Keratinocyte (primary cell): ENCODE results near the gene C20orf202. TPM values are rescaled to one million over a fixed set of nuclear protein-coding genes. Genes with fewer than 3 reads are reported as not detected.

Experiments
- DNase-seq: peaks from one replicate; pipeline ENCODE4 v3.0.0-alpha.2; 2011; ENCODE audit warnings: low read depth, missing footprints, low spot score
- FAIRE-seq: peaks from 2 replicates; lab custom pipeline; 2011; peaks lifted over from hg19 to GRCh38; lab: Jason Lieb, UNC
- H2AFZ ChIP-seq: 2 replicates; pipeline ENCODE4 v1.6.0; 2012; ENCODE audit warnings: low read length, control low read depth, inconsistent platforms; ENCODE audit not compliant: control insufficient read depth
- H3K27ac ChIP-seq: 2 replicates; pipeline ENCODE4 v1.5.1; 2011; ENCODE audit warnings: low read length; ENCODE audit not compliant: control insufficient read depth, insufficient read depth
- H3K27me3 ChIP-seq: 3 replicates; pipeline ENCODE4 v1.6.0; 2011; ENCODE audit warnings: low read length; ENCODE audit not compliant: control insufficient read depth, insufficient read depth; ENCODE audit errors: extremely low read depth
- H3K36me3 ChIP-seq, 2 experiments: 2 replicates in 1 of 2; 3 replicates in 1 of 2; pipeline ENCODE4 v1.5.1; 2011; ENCODE audit warnings: low read length in 2 of 2, mild to moderate bottlenecking in 1 of 2; ENCODE audit not compliant: control insufficient read depth in 2 of 2, insufficient read depth in 2 of 2; ENCODE audit errors: extremely low read depth in 1 of 2
- H3K4me1 ChIP-seq: 3 replicates; pipeline ENCODE4 v1.5.1; 2011; ENCODE audit warnings: low read length; ENCODE audit not compliant: control insufficient read depth, insufficient read depth; ENCODE audit errors: extremely low read depth
- H3K4me2 ChIP-seq: 3 replicates; pipeline ENCODE4 v1.6.0; 2011; ENCODE audit warnings: low read depth, low read length; ENCODE audit not compliant: control insufficient read depth, insufficient read depth; ENCODE audit errors: extremely low read depth
- H3K4me3 ChIP-seq, 3 experiments: fragments of 200-600 bp in 1 of 3; sonication (generic) in 1 of 3; 2 replicates in 2 of 3; 3 replicates in 1 of 3; pipeline ENCODE4 v1.5.1; 2011 to 2016; ENCODE audit warnings: low read length in 3 of 3, mild to moderate bottlenecking in 3 of 3, control low read depth in 2 of 3, inconsistent platforms in 1 of 3, low read depth in 1 of 3, mixed read lengths in 1 of 3, mixed run types in 1 of 3, moderate library complexity in 1 of 3; ENCODE audit not compliant: control insufficient read depth in 2 of 3, insufficient read depth in 2 of 3; ENCODE audit errors: extremely low read depth in 1 of 3
- H3K79me2 ChIP-seq: 2 replicates; pipeline ENCODE4 v1.6.0; 2012; ENCODE audit warnings: low read length; ENCODE audit not compliant: control insufficient read depth, insufficient read depth
- H3K9ac ChIP-seq: 3 replicates; pipeline ENCODE4 v1.6.0; 2011; ENCODE audit warnings: low read length; ENCODE audit not compliant: control insufficient read depth, insufficient read depth; ENCODE audit errors: extremely low read depth
- H3K9me1 ChIP-seq: 3 replicates; pipeline ENCODE4 v1.6.0; 2011; ENCODE audit warnings: low read length; ENCODE audit not compliant: control insufficient read depth, insufficient read depth; ENCODE audit errors: extremely low read depth
- H3K9me3 ChIP-seq: 2 replicates; pipeline ENCODE4 v1.5.1; 2012; ENCODE audit warnings: low read depth, low read length; ENCODE audit not compliant: control insufficient read depth
- H4K20me1 ChIP-seq: 3 replicates; pipeline ENCODE4 v1.6.0; 2011; ENCODE audit warnings: low read length; ENCODE audit not compliant: control insufficient read depth, insufficient read depth; ENCODE audit errors: extremely low read depth
- EZH2 ChIP-seq: IDR thresholded peaks from one replicate; pipeline ENCODE4 v1.6.1; 2012; ENCODE audit warnings: inconsistent platforms, mild to moderate bottlenecking, low read length, moderate library complexity
- dilution Hi-C: fragments of 300-500 bp; cut with MboI; formaldehyde crosslinking; loops from one replicate; pipeline ENCODE4 v1.7.0; 2020; ENCODE audit warnings: low sequenced_read_pairs; ENCODE audit not compliant: extremely low pct_ligation_motif_present
- polyA plus RNA-seq, 5 experiments: library from polyadenylated mRNA; depleted of rRNA in 3 of 5; stranded (reverse) in 3 of 5; stranded (forward) in 1 of 5; unstranded in 1 of 5; fragments of >200 nt; gene quantifications; 1 replicate in 1 of 5; 2 replicates in 3 of 5; 3 replicates in 1 of 5; pipeline versions ENCODE4 v1.2.1 to v1.2.3, GENCODE V29; 2011 to 2012; ENCODE audit warnings: missing spikeins in 2 of 5, low read depth in 1 of 5, low replicate concordance in 1 of 5
- TF ChIP-seq, protein P1 (sequence below), 3 experiments: IDR thresholded peaks in 1 of 3; conservative IDR thresholded peaks in 1 of 3; optimal IDR thresholded peaks in 1 of 3; 2 replicates in 2 of 3; 3 replicates in 1 of 3; pipeline versions ENCODE3 to v1.5.1; 2011; ENCODE audit warnings: low read length in 3 of 3, mild to moderate bottlenecking in 3 of 3, moderate library complexity in 2 of 3, control low read depth in 1 of 3, inconsistent platforms in 1 of 3; ENCODE audit not compliant: insufficient read depth in 2 of 3; ENCODE audit errors: extremely low read depth in 1 of 3

Gene C20orf202
- polyA plus RNA-seq, 1 donor (not counting 4 experiments of a cell fraction or from before 2014, with no cell fraction given), result not detected

DNA sequence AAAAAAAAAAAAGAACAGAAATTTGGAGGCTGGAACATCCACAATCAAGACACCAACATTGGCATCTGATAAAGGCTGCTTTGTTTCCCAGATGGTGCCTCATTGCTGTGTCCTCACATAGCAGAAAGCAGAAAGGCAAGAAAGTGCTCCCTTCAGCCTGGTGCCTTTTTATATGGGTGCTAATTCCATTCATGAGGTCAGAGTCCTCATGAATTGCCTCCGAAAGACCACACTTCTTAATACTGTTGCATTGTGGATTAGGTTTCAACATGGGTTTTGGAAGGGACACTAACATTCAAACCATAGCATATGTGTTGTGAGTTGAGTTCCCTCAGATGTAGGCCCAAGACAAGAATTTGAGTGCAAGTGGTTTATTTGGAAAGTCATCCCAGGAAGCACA lies 8.0 kb upstream of the C20orf202 start:
- Histone ChIP-seq H3K36me3 (no peaks in the 10 kb centered on the region), H4K20me1 (no peaks in the 10 kb centered on the region), H3K4me1 (no peaks in the 10 kb centered on the region), H3K4me2 (no peak overlapping the region), H3K9me3 (no peaks in the 10 kb centered on the region), H3K79me2 (no peaks in the 10 kb centered on the region), H3K9ac (no peak overlapping the region), H3K4me3 (no peak overlapping the region), H3K9me1 (no peaks in the 10 kb centered on the region), H2AFZ (no peak overlapping the region), H3K27me3 (peaks cover 9% of the 10 kb centered on the region), H3K27ac (no peak overlapping the region)
- dilution Hi-C loops, result no loop called here
- TF ChIP-seq EZH2, result no peak
- TF ChIP-seq, protein P1, sequence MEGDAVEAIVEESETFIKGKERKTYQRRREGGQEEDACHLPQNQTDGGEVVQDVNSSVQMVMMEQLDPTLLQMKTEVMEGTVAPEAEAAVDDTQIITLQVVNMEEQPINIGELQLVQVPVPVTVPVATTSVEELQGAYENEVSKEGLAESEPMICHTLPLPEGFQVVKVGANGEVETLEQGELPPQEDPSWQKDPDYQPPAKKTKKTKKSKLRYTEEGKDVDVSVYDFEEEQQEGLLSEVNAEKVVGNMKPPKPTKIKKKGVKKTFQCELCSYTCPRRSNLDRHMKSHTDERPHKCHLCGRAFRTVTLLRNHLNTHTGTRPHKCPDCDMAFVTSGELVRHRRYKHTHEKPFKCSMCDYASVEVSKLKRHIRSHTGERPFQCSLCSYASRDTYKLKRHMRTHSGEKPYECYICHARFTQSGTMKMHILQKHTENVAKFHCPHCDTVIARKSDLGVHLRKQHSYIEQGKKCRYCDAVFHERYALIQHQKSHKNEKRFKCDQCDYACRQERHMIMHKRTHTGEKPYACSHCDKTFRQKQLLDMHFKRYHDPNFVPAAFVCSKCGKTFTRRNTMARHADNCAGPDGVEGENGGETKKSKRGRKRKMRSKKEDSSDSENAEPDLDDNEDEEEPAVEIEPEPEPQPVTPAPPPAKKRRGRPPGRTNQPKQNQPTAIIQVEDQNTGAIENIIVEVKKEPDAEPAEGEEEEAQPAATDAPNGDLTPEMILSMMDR (optimal IDR thresholded peaks at IDR 0.05 in 1 of 3, IDR thresholded peaks at IDR 0.05 in 1 of 3, conservative IDR thresholded peaks at IDR 0.05 in 1 of 3; ENCODE audit: extremely low read depth in 1 of 3, insufficient read depth in 2 of 3, low read length in 3 of 3), result no peak
- FAIRE-seq (no peak), DNase-seq (no peak)

DNA sequence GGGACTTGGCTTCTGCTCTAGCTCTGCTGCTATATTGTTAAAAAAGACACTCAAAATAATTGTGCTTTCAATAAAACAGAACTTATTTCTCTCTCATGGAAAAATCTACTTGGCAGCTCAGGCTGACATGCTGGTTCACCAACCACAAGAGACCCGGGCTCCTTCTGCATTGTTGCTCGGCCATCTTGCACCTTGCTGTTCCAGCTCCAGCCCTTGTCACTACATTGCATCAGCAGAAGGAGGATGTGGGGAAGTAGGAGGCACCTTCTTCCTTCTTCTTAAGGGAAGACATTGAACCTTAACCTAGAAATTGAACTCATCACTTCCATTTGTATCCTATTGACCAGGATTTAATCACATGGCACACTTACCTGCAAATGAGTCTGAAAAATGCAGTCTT lies 6.6 kb upstream of the C20orf202 start:
- no peaks in the 10 kb centered on the region for H3K79me2 ChIP-seq
- no peak overlapping the region for H3K4me3 ChIP-seq
- TF ChIP-seq, protein P1 (optimal IDR thresholded peaks at IDR 0.05 in 1 of 3, IDR thresholded peaks at IDR 0.05 in 1 of 3, conservative IDR thresholded peaks at IDR 0.05 in 1 of 3; ENCODE audit: extremely low read depth in 1 of 3, insufficient read depth in 2 of 3, low read length in 3 of 3), result no peak
- TF ChIP-seq EZH2, result no peak
- H3K4me2 ChIP-seq, result no peak overlapping the region
- no peaks in the 10 kb centered on the region for H4K20me1 ChIP-seq
- no peak for FAIRE-seq
- peaks cover 9% of the 10 kb centered on the region for H3K27me3 ChIP-seq
- no peaks in the 10 kb centered on the region for H3K9me3 ChIP-seq
- H3K36me3 ChIP-seq, result no peaks in the 10 kb centered on the region
- H2AFZ ChIP-seq, result no peak overlapping the region
- H3K9me1 ChIP-seq, result no peaks in the 10 kb centered on the region
- no peaks in the 10 kb centered on the region for H3K4me1 ChIP-seq
- dilution Hi-C loops, result no loop called here
- H3K27ac ChIP-seq, result no peak overlapping the region
- no peak for DNase-seq
- no peak overlapping the region for H3K9ac ChIP-seq
